H1 (cell line): ENCODE data around the gene PKP1. TPM values are rescaled to one million over a fixed set of nuclear protein-coding genes. Genes with fewer than 3 reads are reported as not detected.

Experiments used
- CTCF ChIA-PET: fragments of 300-600 bp; sonication (Branson Sonifier 250); formaldehyde crosslinking; loops from one replicate; lab custom pipeline; 2021; ENCODE audit not compliant: partially characterized antibody; lab: Charles Lee
- POLR2A ChIA-PET: fragments of 300-600 bp; sonication (Branson Sonifier 250); formaldehyde crosslinking; loops from one replicate; lab custom pipeline; 2021; ENCODE audit warnings: inconsistent platforms; ENCODE audit not compliant: partially characterized antibody; lab: Charles Lee
- DNase-seq, 2 experiments: peaks; one replicate each; pipeline versions ENCODE4 v3.0.0 to v3.0.0-alpha.2; 2010 to 2022; ENCODE audit warnings: low spot score in 2 of 2, low read depth in 1 of 2, mixed read lengths in 1 of 2
- FAIRE-seq: peaks from 2 replicates; lab custom pipeline; 2011; peaks lifted over from hg19 to GRCh38; lab: Jason Lieb, UNC
- H2AFZ ChIP-seq: 2 replicates; pipeline ENCODE4 v1.8.1; 2012; ENCODE audit warnings: low read length, inconsistent platforms
- H2AK5ac ChIP-seq: 2 replicates; pipeline ENCODE4 v1.6.1; 2013; ENCODE audit warnings: low read depth, low read length
- H2BK120ac ChIP-seq: replicated peaks from 2 replicates; pipeline ENCODE3; 2013; ENCODE audit warnings: low read depth, low read length, inconsistent platforms
- H2BK12ac ChIP-seq: 2 replicates; pipeline ENCODE4 v1.6.1; 2013; ENCODE audit warnings: low read depth, low read length
- H2BK15ac ChIP-seq: 2 replicates; pipeline ENCODE4 v1.6.1; 2013; ENCODE audit warnings: low read length
- H2BK20ac ChIP-seq: 2 replicates; pipeline ENCODE4 v1.6.1; 2013; ENCODE audit warnings: low read length
- H2BK5ac ChIP-seq: 2 replicates; pipeline ENCODE4 v1.6.1; 2013; ENCODE audit warnings: low read depth, low read length
- H3K14ac ChIP-seq: 2 replicates; pipeline ENCODE4 v1.6.1; 2013; ENCODE audit warnings: inconsistent platforms; ENCODE audit not compliant: insufficient read length
- H3K18ac ChIP-seq: 2 replicates; pipeline ENCODE4 v1.6.1; 2013; ENCODE audit warnings: low read length; ENCODE audit errors: extremely low read depth
- H3K23ac ChIP-seq: 2 replicates; pipeline ENCODE4 v1.6.1; 2013; ENCODE audit warnings: inconsistent platforms; ENCODE audit not compliant: insufficient read length
- H3K23me2 ChIP-seq: 2 replicates; pipeline ENCODE4 v1.6.1; 2013; ENCODE audit warnings: low read depth, low read length
- H3K27ac ChIP-seq: 2 replicates; pipeline ENCODE4 v1.6.1; 2011; ENCODE audit warnings: low read depth, low read length, inconsistent platforms
- H3K27me3 ChIP-seq, 4 experiments: replicated peaks in 1 of 4; 1 replicate in 1 of 4; 2 replicates in 3 of 4; pipeline versions ENCODE4 v1.6.1 to v1.8.1; 2011 to 2013; ENCODE audit warnings: low read length in 3 of 4, mild to moderate bottlenecking in 3 of 4, inconsistent platforms in 2 of 4, mixed read lengths in 2 of 4, moderate library complexity in 1 of 4; ENCODE audit not compliant: control insufficient read depth in 3 of 4, insufficient read depth in 3 of 4; ENCODE audit errors: extremely low read depth in 1 of 4
- H3K36me3 ChIP-seq, 4 experiments: 2 replicates each; pipeline versions ENCODE4 v1.6.1 to v1.8.1; 2011 to 2013; ENCODE audit warnings: mild to moderate bottlenecking in 4 of 4, low read length in 3 of 4, moderate library complexity in 2 of 4, control low read depth in 1 of 4, inconsistent platforms in 1 of 4; ENCODE audit not compliant: insufficient read depth in 4 of 4, control insufficient read depth in 2 of 4
- H3K4ac ChIP-seq: replicated peaks from 2 replicates; pipeline ENCODE3; 2013; ENCODE audit warnings: low read length, low read depth, mixed read lengths, inconsistent platforms; ENCODE audit not compliant: insufficient read length
- H3K4me1 ChIP-seq, 4 experiments: replicated peaks in 1 of 4; 1 replicate in 1 of 4; 2 replicates in 3 of 4; pipeline versions ENCODE4 v1.6.1 to v1.8.1; 2011 to 2013; ENCODE audit warnings: low read length in 3 of 4, inconsistent platforms in 2 of 4, mixed read lengths in 1 of 4; ENCODE audit not compliant: insufficient read depth in 4 of 4, control insufficient read depth in 3 of 4
- H3K4me2 ChIP-seq, 2 experiments: 2 replicates each; pipeline versions ENCODE4 v1.6.1 to v1.8.1; 2011 to 2013; ENCODE audit warnings: low read depth in 2 of 2, low read length in 2 of 2, control low read depth in 1 of 2, inconsistent platforms in 1 of 2, mild to moderate bottlenecking in 1 of 2; ENCODE audit not compliant: insufficient read depth in 1 of 2
- H3K4me3 ChIP-seq, 4 experiments: fragments of 200-600, 300-600 bp in 1 of 4; sonication (generic), shearing (Covaris generic), sonication (Bioruptor Twin) in 1 of 4; 2 replicates each; pipeline versions ENCODE4 v1.5.1 to v1.8.1; 2011 to 2016; ENCODE audit warnings: low read length in 4 of 4, low read depth in 3 of 4, control low read depth in 2 of 4, inconsistent platforms in 2 of 4, mild to moderate bottlenecking in 2 of 4, mixed read lengths in 1 of 4, moderate library complexity in 1 of 4; ENCODE audit not compliant: insufficient read depth in 2 of 4; ENCODE audit errors: extremely low read depth in 1 of 4
- H3K56ac ChIP-seq: replicated peaks from 2 replicates; pipeline ENCODE3; 2013; ENCODE audit warnings: low read depth, mild to moderate bottlenecking, mixed read lengths, low read length, inconsistent platforms; ENCODE audit not compliant: insufficient read length
- H3K79me1 ChIP-seq: 2 replicates; pipeline ENCODE4 v1.6.1; 2013; ENCODE audit warnings: low read depth, low read length, control low read depth
- H3K79me2 ChIP-seq, 2 experiments: 2 replicates each; pipeline versions ENCODE4 v1.6.1 to v1.8.1; 2012 to 2013; ENCODE audit warnings: low read length in 2 of 2, mild to moderate bottlenecking in 2 of 2, inconsistent platforms in 1 of 2; ENCODE audit not compliant: insufficient read depth in 2 of 2, control insufficient read depth in 1 of 2
- H3K9ac ChIP-seq, 4 experiments: replicated peaks in 1 of 4; 1 replicate in 1 of 4; 2 replicates in 3 of 4; pipeline versions ENCODE4 v1.6.1 to v1.8.1; 2011 to 2013; ENCODE audit warnings: low read depth in 3 of 4, low read length in 3 of 4, control low read depth in 2 of 4, mild to moderate bottlenecking in 2 of 4, moderate library complexity in 2 of 4, inconsistent platforms in 1 of 4; ENCODE audit errors: extremely low read depth in 1 of 4
- H3K9me3 ChIP-seq, 2 experiments: 2 replicates each; pipeline versions ENCODE4 v1.6.1 to v1.8.1; 2012 to 2013; ENCODE audit warnings: mild to moderate bottlenecking in 2 of 2, moderate library complexity in 2 of 2, control low read depth in 1 of 2, inconsistent platforms in 1 of 2, low read depth in 1 of 2, low read length in 1 of 2, mixed read lengths in 1 of 2; ENCODE audit not compliant: insufficient read depth in 2 of 2
- H4K20me1 ChIP-seq, 2 experiments: replicated peaks in 1 of 2; 2 replicates each; pipeline versions ENCODE3 to v1.8.1; 2011 to 2013; ENCODE audit warnings: inconsistent platforms in 2 of 2, low read length in 2 of 2, mild to moderate bottlenecking in 1 of 2; ENCODE audit not compliant: insufficient read depth in 2 of 2, control insufficient read depth in 1 of 2
- H4K5ac ChIP-seq: 2 replicates; pipeline ENCODE4 v1.6.1; 2013; ENCODE audit warnings: low read length, low read depth, mixed read lengths, inconsistent platforms; ENCODE audit not compliant: insufficient read length
- H4K8ac ChIP-seq: 2 replicates; pipeline ENCODE4 v1.8.0; 2013; ENCODE audit warnings: mild to moderate bottlenecking, moderate library complexity, low read length, inconsistent platforms; ENCODE audit not compliant: insufficient read depth; ENCODE audit errors: extremely low read depth
- H4K91ac ChIP-seq: replicated peaks from 2 replicates; pipeline ENCODE3; 2013; ENCODE audit warnings: low read length, mixed read lengths, inconsistent platforms; ENCODE audit not compliant: insufficient read length
- BACH1 ChIP-seq: IDR thresholded peaks from 2 replicates; pipeline ENCODE4 v1.6.1; 2012; ENCODE audit warnings: low read length, improper control_type of control experiment
- BRCA1 ChIP-seq: IDR thresholded peaks from 2 replicates; pipeline ENCODE4 v1.6.1; 2012; ENCODE audit warnings: low read depth, low read length, improper control_type of control experiment
- CHD2 ChIP-seq: IDR thresholded peaks from 2 replicates; pipeline ENCODE4 v1.6.1; 2012; ENCODE audit warnings: low read length, improper control_type of control experiment
- CTBP2 ChIP-seq: IDR thresholded peaks from 2 replicates; pipeline ENCODE4 v1.7.0; 2011; ENCODE audit warnings: borderline replicate concordance, mild to moderate bottlenecking, moderate library complexity, mixed read lengths, low read length; ENCODE audit not compliant: insufficient read depth, insufficient read length
- EGR1 ChIP-seq: IDR thresholded peaks from 2 replicates; pipeline ENCODE4 v1.6.1; 2011; ENCODE audit warnings: low read depth, low read length, borderline replicate concordance
- EP300 ChIP-seq, 2 experiments: IDR thresholded peaks; 1 replicate in 1 of 2; 2 replicates in 1 of 2; pipeline ENCODE4 v1.6.1; 2011 to 2012; ENCODE audit warnings: low read depth in 2 of 2, low read length in 2 of 2, mild to moderate bottlenecking in 2 of 2, borderline replicate concordance in 1 of 2, inconsistent platforms in 1 of 2, moderate library complexity in 1 of 2
- JUN ChIP-seq: IDR thresholded peaks from 2 replicates; pipeline ENCODE4 v1.6.1; 2011; ENCODE audit warnings: low read depth, mild to moderate bottlenecking, improper control_type of control experiment, low read length
- KDM4A ChIP-seq: IDR thresholded peaks from one replicate; pipeline ENCODE4 v1.7.1; 2012; ENCODE audit warnings: low read depth, mild to moderate bottlenecking, moderate library complexity, low read length, inconsistent platforms; ENCODE audit not compliant: severe bottlenecking
- NRF1 ChIP-seq: IDR thresholded peaks from 2 replicates; pipeline ENCODE4 v1.6.1; 2011; ENCODE audit warnings: mild to moderate bottlenecking, low read depth, low read length, improper control_type of control experiment
- RNF2 ChIP-seq: fragments of 200-900, 300-1000 bp; sonication (generic); IDR thresholded peaks from 2 replicates; pipeline ENCODE4 v1.7.1; 2016; ENCODE audit warnings: borderline replicate concordance, low read depth, mild to moderate bottlenecking, antibody characterized with exemption, low read length; ENCODE audit not compliant: poor library complexity, severe bottlenecking; ENCODE audit errors: missing control alignments
- RXRA ChIP-seq: IDR thresholded peaks from 2 replicates; pipeline ENCODE4 v1.6.1; 2011; ENCODE audit warnings: low read depth, mild to moderate bottlenecking, low read length, moderate library complexity; ENCODE audit not compliant: insufficient read depth
- SIRT6 ChIP-seq: IDR thresholded peaks from one replicate; pipeline ENCODE4 v1.7.1; 2012; ENCODE audit warnings: low read length, inconsistent platforms
- TAF1 ChIP-seq: IDR thresholded peaks from 2 replicates; pipeline ENCODE4 v1.6.1; 2011; ENCODE audit warnings: mild to moderate bottlenecking, low read depth, low read length
- ZNF274 ChIP-seq: IDR thresholded peaks from 2 replicates; pipeline ENCODE4 v1.7.0; 2012; ENCODE audit warnings: low read length, borderline replicate concordance; ENCODE audit errors: extremely low read depth
- WGBS, 2 experiments: shearing (Covaris generic) in 1 of 2; methylation state at CpG; one replicate each; pipeline versions ENCODE4 v1.1.6 to v1.1.7; 2013 to 2015; ENCODE audit warnings: low lambda C conversion rate in 2 of 2, mixed read lengths in 2 of 2, inconsistent platforms in 1 of 2, low coverage in 1 of 2, missing lambda C conversion rate in 1 of 2; ENCODE audit not compliant: insufficient replicate concordance in 2 of 2, insufficient coverage in 1 of 2, insufficient read length in 1 of 2; ENCODE audit errors: extremely low coverage in 1 of 2, missing lambda C conversion rate in 1 of 2; 5-methylcytosine and 5-hydroxymethylcytosine counted together
- polyA plus RNA-seq, 7 experiments: library from polyadenylated mRNA; depleted of rRNA in 3 of 7; stranded (reverse) in 5 of 7; unstranded in 2 of 7; fragments of >200 nt in 5 of 7; fragments of 200-250 nt in 2 of 7; gene quantifications; 1 replicate in 5 of 7; 2 replicates in 1 of 7; 4 replicates in 1 of 7; pipeline versions ENCODE4 v1.2.1 to v1.2.3, GENCODE V29; 2011 to 2013; ENCODE audit warnings: missing spikeins in 2 of 7, mixed read lengths in 2 of 7
- total RNA-seq: library from RNA; stranded (reverse); fragmentation: NEBNext Ultra II Directional; extraction: Animal tissue kit (Norgen Biotek cat#: 25700); gene quantifications from 2 replicates; pipeline ENCODE4 v1.2.1, GENCODE V29; 2021

PKP1 gene
- total and polyA plus RNA-seq, 2 of the 8 experiments (the other 6 are each of a cell fraction or from before 2014, with no cell fraction given) = 0.21 to 0.95 TPM

- Histone ChIP-seq H2BK120ac (no peak overlapping the region), H3K27me3 (no peaks in the 10 kb centered on the region), H2AK5ac (no peak overlapping the region), H3K79me2 (no peaks in the 10 kb centered on the region), H3K14ac (no peak overlapping the region), H3K4me2 (no peak overlapping the region), H2AFZ (no peak overlapping the region), H3K9ac (no peak overlapping the region), H4K8ac (no peak overlapping the region), H3K9me3 (no peaks in the 10 kb centered on the region), H4K5ac (no peak overlapping the region), H3K36me3 (no peaks in the 10 kb centered on the region), H2BK12ac (no peak overlapping the region), H3K4ac (no peak overlapping the region), H3K27ac (no peak overlapping the region), H3K18ac (no peak overlapping the region), H3K23me2 (no peaks in the 10 kb centered on the region), H3K4me1 (peaks cover 0 to 5% (median under 1%) of the 10 kb centered on the region in 4 experiments; a peak in 5 of 7 replicates), H4K20me1 (no peaks in the 10 kb centered on the region), H4K91ac (no peak overlapping the region), H2BK15ac (no peak overlapping the region), H2BK5ac (no peak overlapping the region), H2BK20ac (no peak overlapping the region), H3K4me3 (no peak overlapping the region), H3K79me1 (no peaks in the 10 kb centered on the region), H3K56ac (no peak overlapping the region), H3K23ac (no peak overlapping the region)
- no peak for FAIRE-seq
- 98% methylated on average over 7 of the region's 7 CpGs; no CpG with 5 or more reads in 1 of the 2 experiments for WGBS, 2 experiments
- CTCF ChIA-PET = interaction anchor here (0.6 to 14.7 kb wide), 44 partner anchors 13 to 241 kb away, joined by 3 to 275 read pairs (median 5); partner anchors contain the start of genes PKP1, TNNI1 and TNNT2
- DNase-seq = no peak
- POLR2A ChIA-PET = interaction anchor here (1.4 to 7.7 kb wide), 3 partner anchors 13 to 84 kb away, joined by 4 to 49 read pairs (median 24); no protein-coding TSS in a partner anchor
- no peak for TF ChIP-seq CHD2
- no peak for TF ChIP-seq BACH1
- TF ChIP-seq RXRA = no peak
- no peak for TF ChIP-seq SIRT6
- no peak for TF ChIP-seq CTBP2
- no peak for TF ChIP-seq RNF2
- TF ChIP-seq EGR1 = no peak
- no peak for TF ChIP-seq NRF1
- no peak for TF ChIP-seq TAF1
- TF ChIP-seq BRCA1 = no peak
- TF ChIP-seq KDM4A = no peak
- TF ChIP-seq JUN = no peak
- no peak for TF ChIP-seq ZNF274
- no peak for TF ChIP-seq EP300 (IDR thresholded peaks at IDR 0.05; ENCODE audit: borderline replicate concordance in 1 of 2, low read depth in 2 of 2, low read length in 2 of 2)
Observed at GRCh38 chr1:201360486-201360885, 77.2 kb downstream of the PKP1 start.
